IPS-20b (cell line): ENCODE measurements around the gene KDM2B.

Source experiments
- H3K27ac ChIP-seq: one replicate; pipeline ENCODE4 v1.5.1; 2013; ENCODE audit warnings: low read length
- H3K27me3 ChIP-seq: 2 replicates; pipeline ENCODE4 v1.6.1; 2013; ENCODE audit warnings: mild to moderate bottlenecking, low read length, inconsistent platforms; ENCODE audit not compliant: insufficient read depth
- H3K36me3 ChIP-seq: 2 replicates; pipeline ENCODE4 v1.6.1; 2013; ENCODE audit warnings: low read depth, mild to moderate bottlenecking, inconsistent platforms, low read length, moderate library complexity; ENCODE audit not compliant: insufficient read depth
- H3K4me1 ChIP-seq: 2 replicates; pipeline ENCODE4 v1.6.1; 2013; ENCODE audit warnings: mild to moderate bottlenecking, control low read depth, inconsistent platforms, low read length, moderate library complexity; ENCODE audit not compliant: insufficient read depth
- H3K4me3 ChIP-seq: 2 replicates; pipeline ENCODE4 v1.5.1; 2013; ENCODE audit warnings: mild to moderate bottlenecking, low read length, inconsistent platforms
- H3K9ac ChIP-seq: 2 replicates; pipeline ENCODE4 v1.6.1; 2013; ENCODE audit warnings: low read depth, mild to moderate bottlenecking, inconsistent platforms, low read length, moderate library complexity
- H3K9me3 ChIP-seq: 2 replicates; pipeline ENCODE4 v1.6.1; 2013; ENCODE audit warnings: mild to moderate bottlenecking, low read depth, low read length, inconsistent platforms; ENCODE audit not compliant: insufficient read depth

KDM2B gene

GRCh38 chr12:121574025-121574424, 6.8 kb downstream of the KDM2B start:
- H3K36me3 ChIP-seq = peaks cover 68% of the 10 kb centered on the region
- H3K9ac ChIP-seq = no peak overlapping the region

GRCh38 chr12:121571920-121572319, 8.9 kb downstream of the KDM2B start:
- peaks cover 87% of the 10 kb centered on the region for H3K36me3 ChIP-seq
- no peak overlapping the region for H3K9ac ChIP-seq
- H3K27ac ChIP-seq = no peak overlapping the region
- no peak overlapping the region for H3K4me3 ChIP-seq
- no peaks in the 10 kb centered on the region for H3K27me3 ChIP-seq
- peaks cover 16% of the 10 kb centered on the region for H3K4me1 ChIP-seq
- no peaks in the 10 kb centered on the region for H3K9me3 ChIP-seq

More at GRCh38 chr12:121574025-121574424, 6.8 kb downstream of the KDM2B start:
- no peak overlapping the region for H3K4me3 ChIP-seq
- H3K27me3 ChIP-seq = no peaks in the 10 kb centered on the region
- H3K4me1 ChIP-seq = peaks cover 19% of the 10 kb centered on the region
- H3K9me3 ChIP-seq = no peaks in the 10 kb centered on the region
- no peak overlapping the region for H3K27ac ChIP-seq

- no peak overlapping the region for H3K27ac ChIP-seq
- H3K27me3 ChIP-seq = no peaks in the 10 kb centered on the region
- H3K36me3 ChIP-seq = peaks cover 85% of the 10 kb centered on the region
- no peak overlapping the region for H3K9ac ChIP-seq
- no peak overlapping the region for H3K4me3 ChIP-seq
- H3K4me1 ChIP-seq = peaks cover 6% of the 10 kb centered on the region
- no peaks in the 10 kb centered on the region for H3K9me3 ChIP-seq
These were observed 10.1 kb downstream of the KDM2B start for GRCh38 chr12:121570467-121571283.

GRCh38 chr12:121568971-121569751, 11.7 kb downstream of the KDM2B start:
- H3K4me1 ChIP-seq = no peaks in the 10 kb centered on the region
- no peaks in the 10 kb centered on the region for H3K9me3 ChIP-seq
- H3K27me3 ChIP-seq = no peaks in the 10 kb centered on the region
- H3K9ac ChIP-seq = no peak overlapping the region
- peaks cover 81% of the 10 kb centered on the region for H3K36me3 ChIP-seq
- H3K27ac ChIP-seq = no peak overlapping the region
- no peak overlapping the region for H3K4me3 ChIP-seq

- H3K4me3 ChIP-seq = no peak overlapping the region
- H3K27me3 ChIP-seq = no peaks in the 10 kb centered on the region
- peaks cover 75% of the 10 kb centered on the region for H3K36me3 ChIP-seq
- no peak overlapping the region for H3K9ac ChIP-seq
- no peaks in the 10 kb centered on the region for H3K4me1 ChIP-seq
- H3K9me3 ChIP-seq = no peaks in the 10 kb centered on the region
- H3K27ac ChIP-seq = no peak overlapping the region
These were observed 12.3 kb downstream of the KDM2B start for GRCh38 chr12:121568518-121568917.

GRCh38 chr12:121565076-121565475, 15.7 kb downstream of the KDM2B start:
- Histone ChIP-seq H3K9me3 (no peaks in the 10 kb centered on the region), H3K27me3 (no peaks in the 10 kb centered on the region), H3K4me3 (no peak overlapping the region), H3K4me1 (no peaks in the 10 kb centered on the region; the same call in 1 of the 2 replicates), H3K36me3 (peaks cover 74% of the 10 kb centered on the region), H3K9ac (no peak overlapping the region), H3K27ac (no peak overlapping the region)

- Histone ChIP-seq H3K9ac (no peak overlapping the region), H3K9me3 (no peaks in the 10 kb centered on the region), H3K4me1 (no peaks in the 10 kb centered on the region; the same call in 1 of the 2 replicates), H3K27ac (no peak overlapping the region), H3K36me3 (peaks cover 62% of the 10 kb centered on the region), H3K4me3 (no peak overlapping the region), H3K27me3 (no peaks in the 10 kb centered on the region)
These were observed 18.3 kb downstream of the KDM2B start for GRCh38 chr12:121562488-121562887.

- H3K9me3 ChIP-seq = no peaks in the 10 kb centered on the region
- no peak overlapping the region for H3K27ac ChIP-seq
- no peaks in the 10 kb centered on the region; the same call in 1 of the 2 replicates for H3K4me1 ChIP-seq
- no peak overlapping the region for H3K9ac ChIP-seq
- no peaks in the 10 kb centered on the region for H3K27me3 ChIP-seq
- peaks cover 64% of the 10 kb centered on the region for H3K36me3 ChIP-seq
- no peak overlapping the region for H3K4me3 ChIP-seq
These were observed 19.8 kb downstream of the KDM2B start for GRCh38 chr12:121561009-121561395.

- H3K36me3 ChIP-seq = peaks cover 66% of the 10 kb centered on the region
- H3K9me3 ChIP-seq = no peaks in the 10 kb centered on the region
- H3K4me3 ChIP-seq = no peak overlapping the region
- no peak overlapping the region for H3K27ac ChIP-seq
- H3K9ac ChIP-seq = no peak overlapping the region
- no peaks in the 10 kb centered on the region; the same call in 1 of the 2 replicates for H3K4me1 ChIP-seq
- H3K27me3 ChIP-seq = no peaks in the 10 kb centered on the region
These were observed 20.3 kb downstream of the KDM2B start for GRCh38 chr12:121560392-121561008.

- H3K27me3 ChIP-seq = no peaks in the 10 kb centered on the region
- H3K9ac ChIP-seq = no peak overlapping the region
- no peak overlapping the region for H3K4me3 ChIP-seq
- no peak overlapping the region for H3K27ac ChIP-seq
- peaks cover 66% of the 10 kb centered on the region for H3K36me3 ChIP-seq
- H3K4me1 ChIP-seq = no peaks in the 10 kb centered on the region; the same call in 1 of the 2 replicates
- H3K9me3 ChIP-seq = no peaks in the 10 kb centered on the region
These were observed 21.9 kb downstream of the KDM2B start for GRCh38 chr12:121558956-121559355.

GRCh38 chr12:121550974-121551634, 29.7 kb downstream of the KDM2B start:
- no peak overlapping the region for H3K27ac ChIP-seq
- no peaks in the 10 kb centered on the region for H3K9me3 ChIP-seq
- H3K4me3 ChIP-seq = no peak overlapping the region
- peaks cover 77% of the 10 kb centered on the region for H3K36me3 ChIP-seq
- no peaks in the 10 kb centered on the region for H3K4me1 ChIP-seq
- H3K9ac ChIP-seq = no peak overlapping the region
- H3K27me3 ChIP-seq = no peaks in the 10 kb centered on the region
